WERI-Rb-1 (cell line): ENCODE measurements around the gene ANO10.

Experiments used
- DNase-seq: peaks from one replicate; pipeline ENCODE4 v3.0.0-alpha.2; 2020
- H3K27ac ChIP-seq: fragments of 250-450 bp; sonication (Bioruptor Pico); 2 replicates; pipeline ENCODE4 v1.5.1; 2020; ENCODE audit warnings: mild to moderate bottlenecking, moderate library complexity
- H3K27me3 ChIP-seq: fragments of 250-450 bp; sonication (Bioruptor Pico); 2 replicates; pipeline ENCODE4 v1.5.1; 2021; ENCODE audit warnings: mild to moderate bottlenecking, low read depth, moderate library complexity; ENCODE audit not compliant: insufficient read depth, severe bottlenecking
- H3K36me3 ChIP-seq: fragments of 250-450 bp; sonication (Bioruptor Pico); 2 replicates; pipeline ENCODE4 v1.5.1; 2020; ENCODE audit warnings: mild to moderate bottlenecking, moderate library complexity
- H3K4me3 ChIP-seq: 2 replicates; pipeline ENCODE4 v1.5.1; 2011; ENCODE audit warnings: low read depth, mild to moderate bottlenecking, control low read depth, low read length
- H3K9me3 ChIP-seq: fragments of 250-450 bp; sonication (Bioruptor Pico); 2 replicates; pipeline ENCODE4 v1.5.1; 2021; ENCODE audit warnings: mild to moderate bottlenecking, moderate library complexity; ENCODE audit not compliant: severe bottlenecking
- TF ChIP-seq, protein P1 (sequence below): IDR thresholded peaks from 2 replicates; pipeline ENCODE4 v1.5.1; 2011; ENCODE audit warnings: low read depth, mild to moderate bottlenecking, control low read depth, inconsistent platforms, low read length

ANO10 gene

DNA sequence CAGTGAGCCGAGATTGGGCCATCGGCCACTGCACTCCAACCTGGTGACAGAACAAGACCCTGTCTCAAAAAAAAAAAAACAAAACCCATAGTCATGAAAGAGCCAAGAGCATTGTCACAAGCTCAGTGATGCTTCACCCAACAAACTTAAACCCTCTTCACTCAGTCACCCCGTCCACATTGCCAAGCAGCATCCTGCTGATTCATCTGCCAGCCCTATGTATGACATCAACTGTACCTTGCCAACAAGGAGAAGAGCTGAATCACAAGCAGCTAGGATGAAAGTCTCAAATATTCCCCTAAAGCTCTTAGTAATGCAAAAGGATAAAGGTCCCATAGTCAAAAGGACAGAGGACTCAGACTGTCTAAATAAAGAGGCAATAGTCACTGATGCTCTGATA is 90.0 kb downstream of the ANO10 start:
- TF ChIP-seq, protein P1, sequence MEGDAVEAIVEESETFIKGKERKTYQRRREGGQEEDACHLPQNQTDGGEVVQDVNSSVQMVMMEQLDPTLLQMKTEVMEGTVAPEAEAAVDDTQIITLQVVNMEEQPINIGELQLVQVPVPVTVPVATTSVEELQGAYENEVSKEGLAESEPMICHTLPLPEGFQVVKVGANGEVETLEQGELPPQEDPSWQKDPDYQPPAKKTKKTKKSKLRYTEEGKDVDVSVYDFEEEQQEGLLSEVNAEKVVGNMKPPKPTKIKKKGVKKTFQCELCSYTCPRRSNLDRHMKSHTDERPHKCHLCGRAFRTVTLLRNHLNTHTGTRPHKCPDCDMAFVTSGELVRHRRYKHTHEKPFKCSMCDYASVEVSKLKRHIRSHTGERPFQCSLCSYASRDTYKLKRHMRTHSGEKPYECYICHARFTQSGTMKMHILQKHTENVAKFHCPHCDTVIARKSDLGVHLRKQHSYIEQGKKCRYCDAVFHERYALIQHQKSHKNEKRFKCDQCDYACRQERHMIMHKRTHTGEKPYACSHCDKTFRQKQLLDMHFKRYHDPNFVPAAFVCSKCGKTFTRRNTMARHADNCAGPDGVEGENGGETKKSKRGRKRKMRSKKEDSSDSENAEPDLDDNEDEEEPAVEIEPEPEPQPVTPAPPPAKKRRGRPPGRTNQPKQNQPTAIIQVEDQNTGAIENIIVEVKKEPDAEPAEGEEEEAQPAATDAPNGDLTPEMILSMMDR, result no peak

DNA sequence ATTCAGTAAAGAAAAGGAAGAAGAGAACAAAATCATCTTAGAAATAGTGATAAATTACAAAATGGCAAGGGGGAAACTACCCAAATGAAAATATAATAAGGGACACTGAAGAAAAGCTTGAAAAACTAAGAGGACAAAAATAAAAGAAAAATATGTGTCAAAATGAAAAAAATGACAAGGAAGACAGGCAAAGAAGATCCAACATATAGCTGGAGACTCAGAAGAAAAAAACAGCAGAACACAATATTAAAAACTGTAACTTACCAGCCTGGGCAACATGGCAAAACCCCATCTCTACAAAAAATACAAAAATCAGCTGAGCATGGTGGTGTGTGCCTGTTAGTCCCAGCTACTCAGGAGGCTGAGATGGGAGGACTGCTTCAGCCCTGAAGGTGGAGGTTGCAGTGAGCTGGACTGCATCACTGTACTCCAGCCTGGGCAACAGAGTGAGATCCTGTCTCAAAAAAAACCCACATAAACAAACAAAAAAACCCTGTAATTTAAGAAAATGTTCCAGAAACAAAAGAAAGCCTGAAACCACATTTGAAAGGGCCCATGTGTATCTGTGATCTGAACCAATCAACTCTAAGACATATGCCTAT is 93.2 kb downstream of the ANO10 start:
- DNase-seq, result no peak
- Histone ChIP-seq H3K36me3 (no peaks in the 10 kb centered on the region), H3K4me3 (no peak overlapping the region), H3K9me3 (no peaks in the 10 kb centered on the region), H3K27ac (no peak overlapping the region), H3K27me3 (no peaks in the 10 kb centered on the region)
- TF ChIP-seq, protein P1, result no peak

More for the DNA sequence above, 90.0 kb downstream of the ANO10 start:
- no peak for DNase-seq
- Histone ChIP-seq H3K9me3 (no peaks in the 10 kb centered on the region), H3K4me3 (no peak overlapping the region), H3K27me3 (no peaks in the 10 kb centered on the region), H3K36me3 (no peaks in the 10 kb centered on the region), H3K27ac (no peak overlapping the region)

DNA sequence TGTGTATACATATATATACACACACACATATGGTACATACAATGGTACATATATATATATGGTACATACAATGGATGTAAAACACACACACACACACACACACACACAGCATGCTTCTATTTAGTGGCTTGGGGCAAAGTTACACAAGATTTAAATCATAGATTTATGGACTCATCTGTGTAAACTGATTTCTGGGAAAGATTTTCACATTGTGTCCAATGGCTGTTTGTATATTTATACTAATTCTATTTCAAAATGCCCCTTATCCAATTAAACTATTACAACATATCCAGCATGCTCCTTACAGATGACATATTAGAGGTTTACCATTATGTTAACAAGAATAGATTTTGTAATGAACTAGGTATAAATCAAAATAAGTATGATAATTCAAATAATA is 94.9 kb downstream of the ANO10 start:
- H3K27ac ChIP-seq, result no peak overlapping the region
- H3K36me3 ChIP-seq, result no peaks in the 10 kb centered on the region
- no peaks in the 10 kb centered on the region for H3K27me3 ChIP-seq
- DNase-seq, result no peak
- TF ChIP-seq, protein P1, result no peak
- H3K9me3 ChIP-seq, result no peaks in the 10 kb centered on the region
- no peak overlapping the region for H3K4me3 ChIP-seq

DNA sequence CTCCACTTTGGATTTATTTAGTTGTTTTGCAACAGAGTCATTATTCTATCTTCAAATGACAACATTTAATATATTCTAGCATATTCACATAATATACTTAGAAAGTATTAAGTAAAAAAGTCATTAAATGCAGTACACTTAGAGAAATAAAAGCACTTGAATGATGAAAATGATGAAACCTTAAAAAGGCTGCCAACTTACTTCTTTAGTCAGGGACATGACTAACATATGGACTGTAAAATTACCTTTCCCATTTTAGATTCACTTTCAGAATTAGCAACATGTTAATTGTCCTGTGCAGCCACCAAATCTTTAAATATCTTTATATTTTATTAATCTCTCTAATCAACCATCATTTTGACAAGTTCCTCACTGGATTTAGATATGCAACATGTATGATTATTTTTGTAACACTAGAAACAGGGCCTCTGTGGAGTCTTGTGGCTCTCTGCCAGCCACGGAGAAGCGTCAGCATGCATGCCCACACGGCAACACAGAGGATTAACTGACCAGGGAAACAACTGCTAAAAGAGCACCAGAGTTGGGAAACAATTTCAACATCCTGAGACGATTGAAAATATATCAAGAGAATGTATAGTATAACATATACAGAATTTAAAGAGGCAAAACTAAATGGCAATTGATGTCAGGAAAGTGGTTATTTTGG is 95.7 kb downstream of the ANO10 start:
- DNase-seq, result no peak
- no peaks in the 10 kb centered on the region for H3K27me3 ChIP-seq
- TF ChIP-seq, protein P1, result no peak

DNA sequence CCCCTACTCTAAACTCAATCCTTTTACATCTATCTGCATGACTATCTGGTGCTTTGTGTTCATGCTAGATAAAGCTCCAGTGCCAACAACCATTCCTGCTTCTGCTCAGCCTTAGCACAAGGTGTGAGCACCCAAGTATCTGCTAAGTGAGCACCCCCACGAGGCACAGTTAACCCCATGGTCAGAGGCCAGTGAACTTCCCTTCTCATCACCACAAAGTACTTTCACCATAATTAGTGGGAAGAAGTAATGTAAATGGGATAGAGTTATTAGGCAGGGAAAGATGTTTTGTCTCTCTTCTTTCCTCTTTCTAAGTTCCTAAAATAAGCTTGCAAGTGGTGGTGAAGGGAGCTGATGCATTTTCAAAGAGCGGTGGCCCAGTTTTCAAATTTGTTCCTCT is 96.4 kb downstream of the ANO10 start:
- TF ChIP-seq, protein P1, result no peak
- no peak for DNase-seq
- no peak overlapping the region for H3K4me3 ChIP-seq
- no peaks in the 10 kb centered on the region for H3K36me3 ChIP-seq
- H3K9me3 ChIP-seq, result no peaks in the 10 kb centered on the region
- H3K27me3 ChIP-seq, result no peaks in the 10 kb centered on the region
- no peak overlapping the region for H3K27ac ChIP-seq

More for the DNA sequence above, 95.7 kb downstream of the ANO10 start:
- Histone ChIP-seq H3K4me3 (no peak overlapping the region), H3K27ac (no peak overlapping the region), H3K36me3 (no peaks in the 10 kb centered on the region), H3K9me3 (no peaks in the 10 kb centered on the region)
